Cardiac septum (tissue), 1 donor: ENCODE data around the gene ZNF439. TPM values are rescaled to one million over a fixed set of nuclear protein-coding genes. Genes with fewer than 3 reads are reported as not detected.

Source experiments
- total RNA-seq: library from RNA; stranded (reverse); fragmentation: NEBNext Ultra II Directional; extraction: Animal tissue kit (Norgen Biotek cat#: 25700); gene quantifications from one replicate; pipeline ENCODE4 v1.2.1, GENCODE V29; 2021
- donor health status: DM: no; HTN: no; CAD: no.

Gene ZNF439
- total RNA-seq, 1 donor from 2014 or later: 5.0 TPM

Other genes with a start within 250 kb of the ZNF439 start
- gene ZNF823, start 109.8 kb upstream of the ZNF439 start, total RNA-seq: 2.3 TPM
- 5.8 TPM for gene ZNF441, start 81.7 kb upstream of the ZNF439 start, total RNA-seq
- 1.8 TPM for gene ZNF491, start 50.2 kb upstream of the ZNF439 start, total RNA-seq
- gene ZNF440, start 34.5 kb upstream of the ZNF439 start, total RNA-seq: 5.4 TPM
- gene ZNF69, start 39.1 kb downstream of the ZNF439 start, total RNA-seq: 2.7 TPM
- 5.1 TPM for gene ZNF700, start 76.4 kb downstream of the ZNF439 start, total RNA-seq
- gene ZNF763, start 116.3 kb downstream of the ZNF439 start, total RNA-seq: 3.1 TPM
- gene ZNF433, start 187.0 kb downstream of the ZNF439 start, total RNA-seq: 4.3 TPM
- gene ZNF878, start 204.2 kb downstream of the ZNF439 start, total RNA-seq: not detected
- gene ZNF844, start 216.0 kb downstream of the ZNF439 start, total RNA-seq: 14.7 TPM